Stimulated activated CD8-positive, alpha-beta memory T cell treated with anti-CD3 and anti-CD28 coated beads, Interleukin-2, amount 100 ng/mL, for 48 hours (primary cell): ENCODE data around the gene MAP1LC3B.
"Not testable (repeated sequence)": the region's sequence is repeated elsewhere in the genome, so short reads cannot be mapped to it uniquely, and the experiment has no call there.

Source experiments
- DNase-seq, 2 donors: peaks; one replicate each; pipeline ENCODE4 v3.0.0-alpha.2; 2020; ENCODE audit warnings: low read depth in 2 of 2

Gene MAP1LC3B

GRCh38 chr16:87380881-87381280, 11.3 kb upstream of the MAP1LC3B start:
- DNase-seq = no peak

GRCh38 chr16:87382023-87382785, 9.9 kb upstream of the MAP1LC3B start:
- no peak for DNase-seq

DNA sequence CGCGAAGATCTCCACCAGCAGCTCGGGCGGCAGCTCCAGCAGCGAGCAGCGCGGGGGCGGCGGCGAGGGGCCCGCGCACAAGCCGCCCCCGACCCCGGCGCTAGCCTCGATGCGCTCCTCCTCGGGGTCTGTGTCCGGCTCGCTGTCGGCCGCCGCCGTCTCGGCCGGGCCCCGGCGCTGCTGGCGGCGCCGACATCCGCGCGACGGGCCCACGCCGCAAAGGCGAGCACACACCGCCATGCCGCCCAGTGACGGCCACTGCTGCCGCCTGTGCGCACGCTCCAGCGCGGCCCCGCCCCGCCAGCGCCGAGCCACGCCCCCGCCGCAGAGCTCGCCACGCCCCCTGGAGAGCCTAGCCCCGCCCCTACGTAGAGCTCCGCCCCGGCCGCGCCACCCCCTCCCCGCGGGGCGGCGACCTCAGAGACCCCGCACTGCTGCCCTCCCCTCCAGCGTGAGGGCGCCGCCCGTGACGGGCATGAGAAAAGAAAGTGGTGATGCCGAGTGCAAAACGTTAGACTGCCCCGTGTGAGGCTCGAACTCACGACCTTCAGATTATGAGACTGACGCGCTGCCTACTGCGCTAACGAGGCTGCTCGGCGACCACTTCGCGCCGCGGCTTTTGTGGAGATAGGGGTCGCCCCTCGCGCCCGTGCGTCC, 8.5 kb upstream of the MAP1LC3B start, which contains the start of gene FBXO31:
TSS of gene FBXO31 (minus strand) at position 272 of the 657 bp plus-strand sequence. CDS start at position 240, 32 bp downstream.
- DNase-seq = peak; percentile 85 to 88

DNA sequence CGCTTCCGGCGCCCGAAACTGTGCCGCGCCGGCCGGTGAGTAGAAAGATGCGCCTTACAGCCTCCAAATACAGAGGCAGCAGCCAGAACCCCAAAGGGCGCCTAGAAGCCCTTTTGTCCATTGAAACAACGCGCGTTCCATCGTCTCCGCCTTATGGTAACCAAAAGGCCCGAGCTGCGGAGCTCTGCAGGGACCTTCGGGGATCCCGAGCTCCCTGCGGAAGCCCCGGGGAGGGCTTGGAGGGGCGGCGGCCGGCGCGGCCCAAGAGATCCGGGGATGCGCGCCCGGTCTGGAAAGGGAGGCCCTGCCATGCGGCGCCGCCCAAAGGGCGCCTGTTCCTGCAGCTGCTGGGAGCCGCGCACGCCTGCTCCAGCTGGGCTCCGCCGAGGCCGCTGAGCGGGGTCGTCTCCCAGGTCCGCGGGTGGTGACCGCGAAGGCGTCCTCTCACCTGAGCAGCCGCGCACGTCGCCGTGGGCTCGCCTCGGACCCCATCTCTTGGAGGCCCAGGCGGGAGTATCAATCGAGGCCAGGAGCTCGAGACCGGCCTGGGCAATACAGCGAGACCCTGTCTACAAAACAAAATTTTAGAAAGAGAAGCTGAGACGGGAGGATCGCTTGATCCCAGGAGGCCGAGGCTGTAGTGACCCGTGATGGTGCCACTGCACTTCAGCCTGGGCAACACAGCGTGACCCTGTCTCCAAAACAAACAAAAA, 7.8 kb upstream of the MAP1LC3B start:
- DNase-seq = peak; percentile 36 to 41

GRCh38 chr16:87384875-87385167, 7.3 kb upstream of the MAP1LC3B start:
- DNase-seq = not testable (repeated sequence)

DNA sequence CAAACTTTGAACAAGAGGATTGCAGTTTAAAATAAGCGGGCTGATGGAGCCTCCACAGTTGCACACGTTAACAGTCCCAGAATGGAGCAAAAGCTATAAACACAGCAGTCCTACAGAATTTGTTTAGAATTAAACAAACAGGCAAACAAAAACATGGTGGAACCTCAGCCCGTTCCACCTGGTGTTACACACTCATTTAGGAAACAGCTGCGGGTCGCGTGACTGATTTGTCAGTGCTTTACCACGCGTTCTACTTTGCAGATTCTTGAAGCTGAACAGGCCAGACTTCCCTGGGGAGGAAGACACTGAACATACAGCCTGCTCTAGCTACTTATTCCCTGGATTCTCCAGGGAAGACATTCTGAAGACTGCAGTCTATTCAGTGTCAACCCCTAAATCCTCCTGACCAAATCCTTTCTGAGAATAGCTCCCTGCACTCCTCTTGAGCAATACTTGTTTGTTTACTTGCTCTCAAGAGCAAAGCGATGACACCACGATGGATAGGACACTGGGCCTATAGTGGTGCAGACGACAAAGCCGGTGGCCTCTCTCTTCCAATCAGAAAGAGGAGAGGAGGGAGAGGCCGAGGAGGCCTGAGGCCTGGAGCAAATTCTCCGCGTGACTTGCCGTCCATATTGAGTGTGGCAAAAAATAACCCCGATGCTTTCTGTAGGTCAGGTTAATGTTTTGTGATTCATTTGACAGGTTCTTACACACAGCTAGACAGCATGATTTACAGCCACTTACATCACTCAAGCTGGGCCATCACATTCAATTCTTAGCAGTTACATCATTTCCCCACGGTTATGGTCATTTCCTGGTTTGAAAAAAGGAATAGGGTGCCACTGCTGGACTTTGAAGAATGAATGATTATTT, 4.0 kb upstream of the MAP1LC3B start:
- peak; percentile 64 to 71 for DNase-seq

DNA sequence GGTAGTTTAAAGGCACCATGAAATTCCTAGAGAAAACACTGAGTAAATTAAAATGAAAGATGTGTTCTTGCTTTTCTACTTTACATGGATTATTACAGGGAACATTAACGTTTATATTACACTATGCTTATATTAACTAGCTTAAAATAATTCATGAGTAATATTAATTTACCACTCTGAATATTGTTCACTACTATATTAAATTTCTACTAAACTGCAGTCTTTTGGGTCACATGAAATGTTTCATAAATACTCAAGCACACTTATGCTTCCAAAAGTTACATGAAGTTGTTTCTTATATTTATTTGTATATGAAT, 3.4 kb upstream of the MAP1LC3B start:
- DNase-seq = no peak

- no peak for DNase-seq
Measured at GRCh38 chr16:87389245-87389644, 2.9 kb upstream of the MAP1LC3B start.

DNA sequence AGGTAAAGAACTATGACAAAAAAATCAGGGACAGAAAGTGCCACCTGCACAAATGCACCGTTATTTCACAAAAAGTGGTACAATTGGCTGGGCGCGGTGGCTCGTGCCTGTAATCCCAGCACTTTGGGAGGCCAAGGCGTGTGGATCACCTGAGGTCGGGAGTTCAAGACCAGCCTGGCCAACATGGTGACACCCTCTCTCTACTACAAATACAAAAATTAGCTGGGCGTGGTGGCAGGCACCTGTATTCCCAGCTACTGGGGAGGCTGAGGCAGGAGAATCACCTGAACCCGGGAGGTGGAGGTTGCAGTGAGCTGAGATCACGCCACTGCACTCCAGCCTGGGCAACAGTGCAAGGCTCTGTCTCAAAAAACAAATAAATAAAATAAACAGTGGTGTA, 2.2 kb upstream of the MAP1LC3B start:
- DNase-seq = not testable (repeated sequence)

DNA sequence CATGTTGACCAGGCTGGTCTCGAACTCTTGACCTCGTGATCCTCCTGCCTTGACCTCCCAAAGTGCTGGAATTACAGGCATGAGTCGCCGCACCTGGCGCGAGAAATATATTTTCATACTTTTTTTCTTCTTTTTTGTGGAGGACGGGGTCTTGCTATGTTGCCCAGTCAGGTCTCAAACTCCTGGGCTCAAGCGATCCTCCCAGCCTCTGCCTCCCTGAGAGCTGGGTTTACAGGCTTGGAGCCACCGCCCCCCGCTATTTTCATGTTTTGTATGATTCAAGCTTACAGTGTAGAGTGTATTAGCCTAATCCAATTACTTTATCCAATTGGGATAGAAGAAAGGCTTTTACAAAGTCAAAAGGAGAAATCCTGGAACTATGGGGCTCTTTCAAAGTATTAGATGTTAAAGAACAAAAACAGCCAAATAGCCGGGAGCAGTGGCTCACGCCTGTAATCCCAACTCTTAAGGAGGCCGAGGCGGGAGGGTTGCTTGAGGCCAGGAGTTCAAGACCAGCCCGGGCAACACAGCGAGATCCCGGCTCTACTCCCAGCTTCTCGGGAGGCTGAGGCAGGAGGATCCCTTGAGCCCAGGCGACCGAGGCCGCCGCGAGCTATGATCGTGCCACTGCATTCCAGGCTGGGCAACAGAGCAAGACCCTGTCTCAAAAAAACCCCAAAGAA, 1.4 kb upstream of the MAP1LC3B start:
- DNase-seq = no peak

- peak in 1 of 2 donors; percentile 42 for DNase-seq
Measured at GRCh38 chr16:87391324-87391949, 699 bp upstream of the MAP1LC3B start.

DNA sequence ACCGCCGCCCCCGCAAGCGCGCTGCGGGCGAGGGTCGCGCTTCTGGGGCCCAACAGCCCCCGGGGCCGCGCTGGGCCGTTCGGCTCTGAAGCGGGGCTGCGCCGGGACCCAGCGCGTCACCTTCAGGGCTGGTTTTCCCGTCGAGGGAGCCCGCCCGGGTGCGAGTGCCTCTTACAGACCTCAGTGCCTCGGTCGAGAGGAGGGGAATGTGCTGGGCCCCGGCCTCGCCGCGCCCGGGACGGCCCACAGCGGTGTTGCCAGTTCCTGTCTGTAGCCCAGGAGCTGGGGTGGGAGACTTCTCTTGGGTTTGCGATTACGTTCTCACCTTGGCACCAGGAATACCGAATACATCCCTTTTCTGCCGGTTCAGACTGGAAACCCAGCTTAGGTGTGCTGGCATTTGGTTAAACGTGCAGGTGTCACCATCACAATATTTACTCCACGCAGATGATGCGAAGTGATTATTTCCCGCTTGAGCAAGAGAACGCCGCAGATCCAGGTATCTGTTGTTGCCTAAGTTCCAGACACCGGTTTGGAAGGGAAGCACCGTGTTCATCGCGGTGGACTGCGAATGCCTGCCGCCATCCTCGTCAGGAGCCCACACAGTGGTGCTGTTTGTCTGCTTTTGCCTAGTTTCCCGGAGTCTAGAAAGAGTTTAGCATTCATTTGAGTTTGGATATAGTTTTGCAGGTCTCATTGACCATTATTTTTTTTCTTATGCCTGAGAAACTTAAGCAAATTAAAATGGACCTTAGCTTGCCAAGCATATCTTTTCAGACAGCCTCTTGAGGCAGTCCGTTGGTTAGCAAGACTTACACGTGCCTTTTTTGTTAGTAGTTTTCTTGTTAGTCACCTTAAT, 914 bp downstream of the MAP1LC3B start:
- DNase-seq = peak in 1 of 2 donors; percentile 40

GRCh38 chr16:87393680-87394055, 1.5 kb downstream of the MAP1LC3B start:
- no peak for DNase-seq

DNA sequence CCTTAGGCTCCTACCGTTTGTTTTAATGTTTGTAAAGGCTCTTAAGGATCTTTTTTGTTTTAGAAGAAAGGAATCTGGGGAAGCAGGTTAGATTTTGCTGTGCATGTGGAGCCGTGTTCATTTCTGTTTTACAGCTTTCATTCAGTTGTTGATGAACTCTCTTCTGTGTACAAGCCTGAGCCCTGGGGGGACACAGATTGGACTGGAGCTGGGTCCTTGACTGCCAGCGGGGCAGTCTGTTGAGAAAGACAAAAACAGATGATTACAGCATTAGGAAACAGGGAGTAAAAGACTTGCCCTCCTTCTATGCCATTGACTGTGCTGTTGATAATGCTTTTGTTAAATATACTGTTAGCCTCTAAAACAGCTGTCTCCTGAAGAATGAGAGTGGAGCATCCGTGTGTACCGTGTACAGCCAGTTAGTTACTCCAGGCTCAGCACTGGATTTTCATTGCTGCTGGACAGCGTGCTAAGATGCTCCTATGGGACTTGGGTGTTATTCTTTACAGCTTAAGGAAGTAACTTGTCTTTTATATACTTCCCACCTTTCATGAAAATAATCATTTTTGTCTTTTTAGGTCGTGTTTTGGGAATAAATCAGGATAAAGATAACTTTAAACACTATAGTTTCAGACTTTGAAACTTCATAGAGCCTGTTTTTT, 3.2 kb downstream of the MAP1LC3B start:
- DNase-seq = no peak

DNA sequence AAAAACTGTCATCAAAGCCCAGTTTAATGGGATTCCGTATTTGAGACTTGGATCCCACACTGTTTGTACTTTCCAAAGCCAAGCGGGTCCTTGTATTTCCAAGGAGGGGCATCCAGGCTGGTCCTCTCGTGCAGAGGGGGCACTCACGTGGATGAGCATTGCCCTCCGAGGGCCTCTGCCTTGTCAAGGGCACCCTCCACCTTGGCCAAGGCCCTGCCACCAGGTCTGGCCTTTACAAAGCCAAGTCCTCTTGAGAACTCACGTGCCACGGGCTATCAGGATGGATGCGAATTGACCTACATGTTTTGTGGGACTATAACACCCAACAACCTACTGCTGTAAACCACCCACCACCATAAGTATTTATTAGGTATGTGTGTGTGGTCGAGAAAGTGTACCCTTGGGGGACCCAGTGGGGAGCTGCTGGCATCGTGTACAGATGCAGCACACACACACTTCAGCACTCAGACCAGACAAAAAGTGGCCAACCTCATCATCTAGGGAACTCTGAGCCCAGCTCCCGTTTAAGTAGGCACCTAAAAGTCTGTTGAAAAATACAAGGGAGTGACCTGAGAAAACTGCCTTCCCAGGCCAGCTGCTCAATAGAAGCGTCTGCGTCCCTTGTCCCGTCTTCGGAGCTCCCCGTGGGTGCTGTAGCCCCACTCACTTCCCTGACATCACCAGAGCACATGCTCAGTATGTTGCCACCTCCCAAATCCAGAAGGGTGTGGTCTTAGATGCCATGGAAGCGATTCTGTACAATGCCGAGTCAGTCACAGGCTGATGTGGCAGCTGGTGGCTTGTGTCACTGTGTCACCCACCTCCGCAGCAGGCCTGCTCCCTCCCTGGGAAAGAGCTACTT, 12.9 kb downstream of the MAP1LC3B start:
- DNase-seq = no peak

DNA sequence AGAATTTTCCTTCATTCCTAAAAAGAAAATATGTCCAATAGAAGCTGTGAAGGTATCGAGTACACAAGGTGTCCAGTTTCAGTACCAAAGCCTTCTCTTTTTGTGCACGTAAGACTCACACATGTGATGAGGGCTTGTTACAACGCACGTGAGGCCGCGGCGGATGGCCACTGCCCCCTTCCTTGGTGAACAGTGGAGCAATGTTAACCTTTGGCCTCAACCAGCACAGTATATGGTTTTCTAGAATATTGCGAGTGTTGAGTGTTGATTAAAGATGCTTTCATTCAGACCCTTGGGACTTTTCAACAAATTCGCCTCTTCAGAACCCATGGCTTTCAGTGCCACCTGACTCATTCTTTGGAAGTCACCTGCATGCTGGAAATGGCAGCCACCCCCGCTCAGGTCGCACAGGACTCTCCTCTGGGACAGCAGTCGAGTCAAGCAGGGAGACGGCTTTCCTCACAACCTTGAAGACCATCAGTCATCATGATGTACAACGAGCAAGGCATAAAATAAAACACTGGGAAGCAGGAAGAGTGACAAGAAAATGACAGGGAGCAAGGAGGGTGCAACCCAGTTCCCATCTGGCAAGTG, 14.5 kb downstream of the MAP1LC3B start:
- no peak for DNase-seq

GRCh38 chr16:87407511-87408112, 15.5 kb downstream of the MAP1LC3B start:
- DNase-seq = no peak

DNA sequence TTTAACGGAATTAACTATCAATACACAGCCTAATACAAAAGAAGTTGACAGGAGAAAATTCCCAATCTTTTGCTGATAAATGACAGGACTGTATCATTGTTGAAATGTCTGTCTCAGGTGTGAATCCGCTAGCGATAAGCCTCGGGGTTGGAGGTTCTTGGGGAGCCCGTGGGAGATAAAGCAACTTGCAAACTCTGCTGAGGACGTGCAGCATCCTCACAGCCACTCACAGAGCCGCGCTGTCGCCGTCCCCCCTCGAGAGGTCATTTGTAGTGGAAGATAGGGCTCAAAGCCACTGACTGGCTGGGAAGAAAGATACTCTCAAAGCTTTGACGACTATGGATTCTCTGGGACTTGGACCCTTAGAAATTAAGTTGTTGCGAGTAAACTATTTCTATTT, 17.0 kb downstream of the MAP1LC3B start:
- DNase-seq = no peak
